Neural cell (in vitro differentiated cells): ENCODE results near the gene SUSD6. TPM values are rescaled to one million over a fixed set of nuclear protein-coding genes. Genes with fewer than 3 reads are reported as not detected.

ENCODE experiments used
- H2AFZ ChIP-seq: fragments of 200-600, 300-800 bp; sonication (generic), shearing (Covaris generic); 2 replicates; pipeline ENCODE4 v1.6.0; 2014; ENCODE audit warnings: low read depth, mild to moderate bottlenecking, antibody characterized with exemption, low read length, moderate library complexity
- H3F3A ChIP-seq: fragments of 200-600 bp; shearing (Covaris generic); 2 replicates; pipeline ENCODE4 v1.6.1; 2016; ENCODE audit warnings: mild to moderate bottlenecking, moderate library complexity, mixed read lengths, antibody characterized with exemption, low read length; ENCODE audit not compliant: insufficient read depth, poor library complexity, severe bottlenecking
- H3K27ac ChIP-seq: fragments of 200-600, 300-800 bp; sonication (generic), shearing (Covaris generic); 2 replicates; pipeline ENCODE4 v1.5.1; 2014; ENCODE audit warnings: mild to moderate bottlenecking, low read length, moderate library complexity
- H3K27me3 ChIP-seq: fragments of 300-800, 200-600 bp; sonication (generic), shearing (Covaris generic); 2 replicates; pipeline ENCODE4 v1.6.0; 2014; ENCODE audit warnings: mild to moderate bottlenecking, low read depth, low read length, moderate library complexity; ENCODE audit not compliant: insufficient read depth
- H3K36me3 ChIP-seq: fragments of 300-800, 200-600 bp; sonication (generic), shearing (Covaris generic); 2 replicates; pipeline ENCODE4 v1.5.1; 2014; ENCODE audit warnings: mild to moderate bottlenecking, antibody characterized with exemption, low read length, moderate library complexity; ENCODE audit not compliant: insufficient read depth
- H3K4me2 ChIP-seq: fragments of 300-800, 200-600 bp; sonication (generic), shearing (Covaris generic); 2 replicates; pipeline ENCODE4 v1.6.0; 2014; ENCODE audit warnings: mild to moderate bottlenecking, low read length
- H3K4me3 ChIP-seq: fragments of 300-800, 200-600 bp; sonication (generic), shearing (Covaris generic); 2 replicates; pipeline ENCODE4 v1.5.1; 2014; ENCODE audit warnings: mild to moderate bottlenecking, low read length, moderate library complexity
- H3K79me2 ChIP-seq: fragments of 200-600 bp; shearing (Covaris generic); replicated peaks from 2 replicates; pipeline ENCODE4 v1.6.0; 2014; ENCODE audit warnings: mild to moderate bottlenecking, low read length, moderate library complexity; ENCODE audit not compliant: insufficient read depth
- H3K9ac ChIP-seq: fragments of 300-800, 200-600 bp; sonication (generic), shearing (Covaris generic); 2 replicates; pipeline ENCODE4 v1.6.1; 2016; ENCODE audit warnings: mild to moderate bottlenecking, low read length, mixed read lengths
- H3K9me2 ChIP-seq: fragments of 200-600 bp; shearing (Covaris generic); 2 replicates; pipeline ENCODE4 v1.6.1; 2016; ENCODE audit warnings: mild to moderate bottlenecking, low read length, mixed read lengths; ENCODE audit not compliant: insufficient read depth
- H3K9me3 ChIP-seq: fragments of 200-600, 300-800 bp; sonication (generic), shearing (Covaris generic); 2 replicates; pipeline ENCODE4 v1.6.1; 2016; ENCODE audit warnings: mild to moderate bottlenecking, mixed run types, low read length, moderate library complexity, mixed read lengths
- H4K20me1 ChIP-seq: fragments of 200-600 bp; shearing (Covaris generic); 2 replicates; pipeline ENCODE4 v1.6.1; 2016; ENCODE audit warnings: mild to moderate bottlenecking, mixed run types; ENCODE audit not compliant: insufficient read depth
- CTCF ChIP-seq: fragments of 450-650 bp; IDR thresholded peaks from 2 replicates; pipeline ENCODE4 v1.5.1; 2014; ENCODE audit warnings: antibody characterized with exemption, mild to moderate bottlenecking, moderate library complexity; ENCODE audit not compliant: poor library complexity, severe bottlenecking
- EP300 ChIP-seq: fragments of 450-650 bp; conservative IDR thresholded peaks from 2 replicates; pipeline ENCODE4 v1.6.1; 2014; ENCODE audit warnings: antibody characterized with exemption, mild to moderate bottlenecking, moderate library complexity; ENCODE audit not compliant: poor library complexity, severe bottlenecking
- EZH2 ChIP-seq: fragments of 200-600, 300-800 bp; shearing (Covaris generic), sonication (generic); IDR thresholded peaks from 2 replicates; pipeline ENCODE4 v1.6.1; 2014; ENCODE audit warnings: antibody characterized with exemption, low read length, borderline replicate concordance, mild to moderate bottlenecking; ENCODE audit not compliant: insufficient read depth, poor library complexity, severe bottlenecking
- MXI1 ChIP-seq: fragments of 450-650 bp; conservative IDR thresholded peaks from 2 replicates; pipeline ENCODE4 v1.6.1; 2014; ENCODE audit warnings: antibody characterized with exemption, mild to moderate bottlenecking; ENCODE audit not compliant: poor library complexity, severe bottlenecking
- POLR2AphosphoS5 ChIP-seq: IDR thresholded peaks from 2 replicates; pipeline ENCODE4 v1.6.1; 2012
- RAD21 ChIP-seq: fragments of 450-650 bp; conservative IDR thresholded peaks from 2 replicates; pipeline ENCODE4 v1.6.1; 2014; ENCODE audit warnings: antibody characterized with exemption, mild to moderate bottlenecking, moderate library complexity
- REST ChIP-seq: IDR thresholded peaks from 2 replicates; pipeline ENCODE4 v1.6.1; 2012; ENCODE audit warnings: borderline replicate concordance
- SMC3 ChIP-seq: fragments of 450-650 bp; conservative IDR thresholded peaks from 2 replicates; pipeline ENCODE4 v1.6.1; 2014; ENCODE audit warnings: antibody characterized with exemption, mild to moderate bottlenecking, moderate library complexity; ENCODE audit not compliant: poor library complexity
- TAF1 ChIP-seq: IDR thresholded peaks from 2 replicates; pipeline ENCODE4 v1.6.1; 2012; ENCODE audit warnings: low read depth
- polyA plus RNA-seq: library from polyadenylated mRNA; depleted of rRNA; stranded (reverse); fragments of >200 nt; gene quantifications from 2 replicates; pipeline ENCODE4 v1.2.3, GENCODE V29; 2014

The SUSD6 gene
- polyA plus RNA-seq, 1 donor from 2014 or later, result 5.1 TPM

GRCh38 chr14:69682136-69682535, 70.7 kb downstream of the SUSD6 start:
- H3K4me3 ChIP-seq, result no peak overlapping the region
- TF ChIP-seq MXI1, result no peak
- no peak for TF ChIP-seq CTCF
- TF ChIP-seq POLR2AphosphoS5, result no peak
- TF ChIP-seq TAF1, result no peak
- H3K79me2 ChIP-seq, result peaks cover 3% of the 10 kb centered on the region
- H3K27ac ChIP-seq, result no peak overlapping the region
- no peaks in the 10 kb centered on the region for H3K9me2 ChIP-seq
- H3K9ac ChIP-seq, result no peak overlapping the region
- H3F3A ChIP-seq, result peaks cover 3% of the 10 kb centered on the region
- H3K9me3 ChIP-seq, result no peaks in the 10 kb centered on the region
- no peaks in the 10 kb centered on the region for H3K27me3 ChIP-seq
- H4K20me1 ChIP-seq, result no peaks in the 10 kb centered on the region
- H3K36me3 ChIP-seq, result no peaks in the 10 kb centered on the region
- H2AFZ ChIP-seq, result no peak overlapping the region
- no peak overlapping the region for H3K4me2 ChIP-seq

GRCh38 chr14:69682621-69683263, 71.3 kb downstream of the SUSD6 start:
- H3K4me2 ChIP-seq, result no peak overlapping the region
- TF ChIP-seq REST, result no peak
- TF ChIP-seq EZH2, result no peak
- TF ChIP-seq SMC3, result no peak
- no peak for TF ChIP-seq TAF1
- no peak for TF ChIP-seq POLR2AphosphoS5
- no peak for TF ChIP-seq MXI1
- no peak for TF ChIP-seq RAD21
- no peak for TF ChIP-seq EP300
- no peak for TF ChIP-seq CTCF
- H3K9me2 ChIP-seq, result no peaks in the 10 kb centered on the region
- H2AFZ ChIP-seq, result no peak overlapping the region
- H3K9me3 ChIP-seq, result no peaks in the 10 kb centered on the region
- no peak overlapping the region for H3K9ac ChIP-seq
- H4K20me1 ChIP-seq, result no peaks in the 10 kb centered on the region
- H3K36me3 ChIP-seq, result no peaks in the 10 kb centered on the region
- no peaks in the 10 kb centered on the region for H3K27me3 ChIP-seq
- no peak overlapping the region for H3K27ac ChIP-seq
- H3K79me2 ChIP-seq, result peaks cover 3% of the 10 kb centered on the region
- no peak overlapping the region for H3K4me3 ChIP-seq
- H3F3A ChIP-seq, result peaks cover 3% of the 10 kb centered on the region
